Measurements from ENCODE around the gene RNU6-1.

The RNU6-1 gene

GRCh38 chr15:67884009-67884408 lies 44.2 kb upstream of the RNU6-1 start:
- no peak for DNase-seq
- Mint-ChIP-seq H3K27me3 (ENCODE audit: low read depth, poor library complexity) (peaks cover 5% of the 10 kb centered on the region), H3K36me3 (ENCODE audit: low read depth) (no peaks in the 10 kb centered on the region), H3K9me3 (no peaks in the 10 kb centered on the region), H3K4me3 (peak overlapping the region; percentile 72), H3K4me1 (peaks cover 58% of the 10 kb centered on the region), H3K27ac (no peak overlapping the region)
- TF ChIP-seq CTCF (IDR thresholded peaks at IDR 0.05): no peak

- peaks cover 9% of the 10 kb centered on the region for H3K27me3 Mint-ChIP-seq (ENCODE audit: low read depth, poor library complexity)
- no peaks in the 10 kb centered on the region for H3K36me3 Mint-ChIP-seq (ENCODE audit: low read depth)
- no peak for TF ChIP-seq CTCF (IDR thresholded peaks at IDR 0.05)
- H3K4me1 Mint-ChIP-seq: peaks cover 64% of the 10 kb centered on the region
- peak; percentile 27 for DNase-seq
- peak overlapping the region; percentile 44 for H3K27ac Mint-ChIP-seq
- H3K9me3 Mint-ChIP-seq: no peaks in the 10 kb centered on the region
- peak overlapping the region; percentile 33 for H3K4me3 Mint-ChIP-seq
Observed at GRCh38 chr15:67883234-67883773, 43.5 kb upstream of the RNU6-1 start.

GRCh38 chr15:67882487-67883233 lies 42.8 kb upstream of the RNU6-1 start:
- peak overlapping the region; percentile 44 for H3K27ac Mint-ChIP-seq

GRCh38 chr15:67880651-67881182 lies 40.9 kb upstream of the RNU6-1 start:
- Mint-ChIP-seq H3K4me3 (no peak overlapping the region), H3K27me3 (ENCODE audit: low read depth, poor library complexity) (peaks cover 9% of the 10 kb centered on the region), H3K4me1 (peaks cover 64% of the 10 kb centered on the region), H3K27ac (no peak overlapping the region), H3K36me3 (ENCODE audit: low read depth) (no peaks in the 10 kb centered on the region), H3K9me3 (no peaks in the 10 kb centered on the region)
- TF ChIP-seq CTCF (IDR thresholded peaks at IDR 0.05): no peak
- DNase-seq: no peak

More at GRCh38 chr15:67882487-67883233, 42.8 kb upstream of the RNU6-1 start:
- no peak for DNase-seq
- Mint-ChIP-seq H3K27me3 (ENCODE audit: low read depth, poor library complexity) (peaks cover 9% of the 10 kb centered on the region), H3K9me3 (no peaks in the 10 kb centered on the region), H3K4me3 (peak overlapping the region; percentile 41), H3K36me3 (ENCODE audit: low read depth) (no peaks in the 10 kb centered on the region), H3K4me1 (peaks cover 64% of the 10 kb centered on the region)
- TF ChIP-seq CTCF (IDR thresholded peaks at IDR 0.05): no peak

- Mint-ChIP-seq H3K4me1 (peaks cover 53% of the 10 kb centered on the region), H3K27ac (no peak overlapping the region), H3K27me3 (ENCODE audit: low read depth, poor library complexity) (peaks cover 9% of the 10 kb centered on the region), H3K9me3 (no peaks in the 10 kb centered on the region), H3K36me3 (ENCODE audit: low read depth) (no peaks in the 10 kb centered on the region), H3K4me3 (no peak overlapping the region)
- TF ChIP-seq CTCF (IDR thresholded peaks at IDR 0.05): no peak
- no peak for DNase-seq
Observed at GRCh38 chr15:67879440-67880129, 39.7 kb upstream of the RNU6-1 start.
